Smooth muscle cell (in vitro differentiated cells): Measurements from ENCODE around the gene MEGF10. TPM values are rescaled to one million over a fixed set of nuclear protein-coding genes. Genes with fewer than 3 reads are reported as not detected.

Source experiments
- DNase-seq: peaks from one replicate; lab custom pipeline; 2025; ENCODE audit not compliant: unreplicated experiment; lab: John Stamatoyannopoulos, UW
- H2AFZ ChIP-seq: fragments of 200-600 bp; sonication (generic); 2 replicates; pipeline ENCODE4 v1.6.0; 2016; ENCODE audit warnings: antibody characterized with exemption, low read depth, mild to moderate bottlenecking
- H3F3A ChIP-seq: fragments of 200-600 bp; sonication (generic); 2 replicates; pipeline ENCODE4 v1.6.0; 2017; ENCODE audit warnings: antibody characterized with exemption, low read depth
- H3K27ac ChIP-seq: fragments of 200-600 bp; sonication (generic); 2 replicates; pipeline ENCODE4 v1.5.1; 2016; ENCODE audit warnings: low read depth, mild to moderate bottlenecking
- H3K27me3 ChIP-seq: fragments of 200-600 bp; sonication (generic); 2 replicates; pipeline ENCODE4 v1.6.1; 2016; ENCODE audit warnings: low read depth, mild to moderate bottlenecking
- H3K36me3 ChIP-seq: fragments of 200-600 bp; sonication (generic); 2 replicates; pipeline ENCODE4 v1.5.1; 2016; ENCODE audit warnings: low read depth
- H3K4me1 ChIP-seq: fragments of 200-600 bp; sonication (generic); 2 replicates; pipeline ENCODE4 v1.5.1; 2016; ENCODE audit warnings: low read depth
- H3K4me2 ChIP-seq: fragments of 200-600 bp; sonication (generic); 2 replicates; pipeline ENCODE4 v1.6.0; 2016; ENCODE audit warnings: mild to moderate bottlenecking
- H3K4me3 ChIP-seq: fragments of 200-600 bp; sonication (generic); 2 replicates; pipeline ENCODE4 v1.5.1; 2016; ENCODE audit warnings: mild to moderate bottlenecking
- H3K79me2 ChIP-seq: fragments of 200-600 bp; sonication (generic); 2 replicates; pipeline ENCODE4 v1.6.0; 2016; ENCODE audit warnings: low read depth, mild to moderate bottlenecking
- H3K9ac ChIP-seq: fragments of 200-600 bp; sonication (generic); 2 replicates; pipeline ENCODE4 v1.6.0; 2016; ENCODE audit warnings: low read depth
- H3K9me3 ChIP-seq: fragments of 200-600 bp; sonication (generic); replicated peaks from 2 replicates; pipeline ENCODE4 v1.5.1; 2016; ENCODE audit warnings: low read depth
- H4K20me1 ChIP-seq: fragments of 200-600 bp; sonication (generic); 2 replicates; pipeline ENCODE4 v1.6.0; 2016; ENCODE audit warnings: low read depth
- CTCF ChIP-seq: fragments of 200-600 bp; sonication (generic); IDR thresholded peaks from 2 replicates; pipeline ENCODE4 v1.5.1; 2017; ENCODE audit warnings: borderline replicate concordance, mild to moderate bottlenecking, antibody characterized with exemption; ENCODE audit not compliant: insufficient read depth, poor library complexity, severe bottlenecking
- WGBS: methylation state at CpG from one replicate; pipeline ENCODE4 v1.1.7; 2016; ENCODE audit warnings: low lambda C conversion rate; 5-methylcytosine and 5-hydroxymethylcytosine counted together
- polyA plus RNA-seq: library from polyadenylated mRNA; unstranded; fragments of >200 nt; fragmentation: Nextera tagmentation; extraction: Ambion mirVana; gene quantifications from 2 replicates; pipeline ENCODE4 v1.2.1, GENCODE V29; 2016
- total RNA-seq: library from RNA; depleted of rRNA; stranded (reverse); fragments of >200 nt; gene quantifications from 2 replicates; pipeline ENCODE4 v1.2.3, GENCODE V29; 2014

The MEGF10 gene
- total and polyA plus RNA-seq, 2 experiments from 2014 or later: 0.83 to 3.6 TPM

GRCh38 chr5:127297348-127298035 is 6.9 kb downstream of the MEGF10 start:
- Histone ChIP-seq H3K4me2 (no peak overlapping the region), H3K79me2 (no peaks in the 10 kb centered on the region), H3K27me3 (peaks cover 18% of the 10 kb centered on the region), H4K20me1 (no peaks in the 10 kb centered on the region), H3F3A (no peaks in the 10 kb centered on the region), H3K9me3 (no peaks in the 10 kb centered on the region), H3K27ac (no peak overlapping the region), H3K36me3 (no peaks in the 10 kb centered on the region), H3K4me3 (no peak overlapping the region), H3K9ac (no peak overlapping the region), H3K4me1 (no peaks in the 10 kb centered on the region), H2AFZ (no peak overlapping the region)
- WGBS: 71% methylated on average over 4 of the region's 4 CpGs
- no peak for DNase-seq
- no peak for TF ChIP-seq CTCF

GRCh38 chr5:127298036-127298429 is 7.4 kb downstream of the MEGF10 start:
- Histone ChIP-seq H3F3A (no peaks in the 10 kb centered on the region), H2AFZ (no peak overlapping the region), H4K20me1 (no peaks in the 10 kb centered on the region), H3K9ac (no peak overlapping the region), H3K4me1 (no peaks in the 10 kb centered on the region), H3K36me3 (no peaks in the 10 kb centered on the region), H3K4me2 (no peak overlapping the region), H3K9me3 (no peaks in the 10 kb centered on the region), H3K4me3 (no peak overlapping the region), H3K27ac (no peak overlapping the region), H3K79me2 (no peaks in the 10 kb centered on the region), H3K27me3 (peaks cover 12% of the 10 kb centered on the region)
- WGBS: 72% methylated on average over 4 of the region's 4 CpGs
- TF ChIP-seq CTCF: no peak
- DNase-seq: no peak

- no peak overlapping the region for H3K4me2 ChIP-seq
Observed at GRCh38 chr5:127298656-127299055, 8.1 kb downstream of the MEGF10 start.

More at GRCh38 chr5:127298656-127299055, 8.1 kb downstream of the MEGF10 start:
- H3K27ac ChIP-seq: no peak overlapping the region
- no peaks in the 10 kb centered on the region for H3K4me1 ChIP-seq
- no peak overlapping the region for H2AFZ ChIP-seq
- H3K79me2 ChIP-seq: no peaks in the 10 kb centered on the region
- peaks cover 6% of the 10 kb centered on the region for H3K27me3 ChIP-seq
- no peak for DNase-seq
- no peaks in the 10 kb centered on the region for H4K20me1 ChIP-seq
- TF ChIP-seq CTCF: no peak
- H3K36me3 ChIP-seq: no peaks in the 10 kb centered on the region
- H3K9ac ChIP-seq: no peak overlapping the region
- no peaks in the 10 kb centered on the region for H3F3A ChIP-seq
- H3K4me3 ChIP-seq: no peak overlapping the region
- no peaks in the 10 kb centered on the region for H3K9me3 ChIP-seq
- 87% methylated on average over 5 of the region's 5 CpGs for WGBS
